GM12892 (cell line): ENCODE measurements around the gene ASTL.

Experiments
- DNase-seq: peaks from one replicate; pipeline ENCODE4 v3.0.0; 2011; ENCODE audit not compliant: insufficient read length
- FAIRE-seq: peaks from 2 replicates; lab custom pipeline; 2011; peaks lifted over from hg19 to GRCh38; lab: Jason Lieb, UNC
- POLR2A ChIP-seq: IDR thresholded peaks from 2 replicates; pipeline ENCODE4 v1.6.1; 2011; ENCODE audit warnings: low read depth, low read length, control low read depth
- POLR2AphosphoS5 ChIP-seq: IDR thresholded peaks from 2 replicates; pipeline ENCODE4 v1.6.1; 2011; ENCODE audit warnings: low read depth, low read length, control low read depth
- TAF1 ChIP-seq: IDR thresholded peaks from 2 replicates; pipeline ENCODE4 v1.6.1; 2011; ENCODE audit warnings: low read depth, mild to moderate bottlenecking, control low read depth, low read length, borderline replicate concordance

The ASTL gene

GRCh38 chr2:96150791-96151594, 12.7 kb upstream of the ASTL start:
- TF ChIP-seq TAF1 (no peak), POLR2AphosphoS5 (no peak), POLR2A (no peak)

DNA sequence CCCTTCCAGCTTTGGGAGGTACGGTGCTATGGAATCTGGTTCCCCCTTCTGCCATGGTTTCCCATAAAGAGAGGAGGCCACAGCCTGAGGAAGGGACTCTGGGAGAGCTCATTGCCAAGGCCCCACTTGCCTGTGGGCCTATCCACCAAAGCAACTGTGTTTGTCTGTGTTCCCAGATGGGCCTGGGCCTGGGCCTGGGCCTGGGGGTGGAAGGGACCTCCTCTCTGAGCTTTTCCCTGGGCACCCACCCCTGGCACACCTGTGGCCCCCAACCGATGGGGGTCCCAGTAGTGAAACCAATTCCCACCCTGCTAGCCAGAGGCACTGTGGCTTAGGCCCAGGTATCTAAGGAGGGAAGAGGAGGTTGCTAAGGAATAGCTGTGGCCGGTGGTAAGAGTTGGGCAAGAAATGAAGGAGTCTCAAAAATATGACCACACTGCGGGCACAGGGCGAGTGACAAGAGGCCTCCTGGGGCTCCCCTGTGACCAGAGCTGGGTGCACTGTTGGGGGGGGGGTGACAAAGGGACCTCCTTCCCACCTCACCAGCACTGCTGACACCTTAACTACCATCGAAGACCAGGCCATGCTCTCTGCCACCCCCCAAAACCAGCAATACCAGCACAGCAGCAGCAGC, 11.8 kb upstream of the ASTL start:
- DNase-seq, result no peak
- no peak for FAIRE-seq
- TF ChIP-seq TAF1 (no peak), POLR2A (no peak), POLR2AphosphoS5 (no peak)

More at GRCh38 chr2:96150791-96151594, 12.7 kb upstream of the ASTL start:
- DNase-seq, result no peak
- FAIRE-seq, result no peak

- TF ChIP-seq TAF1, result no peak
- peak; percentile 43; the same call in 1 of the 2 replicates for TF ChIP-seq POLR2A
- DNase-seq (peak; percentile 80), FAIRE-seq (peak; percentile 93)
Observed at GRCh38 chr2:96148410-96149217, 10.3 kb upstream of the ASTL start.

- DNase-seq, result no peak
- peak; percentile 89 for FAIRE-seq
- no peak for TF ChIP-seq POLR2AphosphoS5
- TF ChIP-seq POLR2A, result peak; percentile 6
Observed at GRCh38 chr2:96147593-96148201, 9.4 kb upstream of the ASTL start.

- no peak for TF ChIP-seq TAF1
- TF ChIP-seq POLR2AphosphoS5, result no peak
- TF ChIP-seq POLR2A, result no peak
- no peak for DNase-seq
- FAIRE-seq, result peak; percentile 94
Observed at GRCh38 chr2:96146881-96147592, 8.7 kb upstream of the ASTL start.

DNA sequence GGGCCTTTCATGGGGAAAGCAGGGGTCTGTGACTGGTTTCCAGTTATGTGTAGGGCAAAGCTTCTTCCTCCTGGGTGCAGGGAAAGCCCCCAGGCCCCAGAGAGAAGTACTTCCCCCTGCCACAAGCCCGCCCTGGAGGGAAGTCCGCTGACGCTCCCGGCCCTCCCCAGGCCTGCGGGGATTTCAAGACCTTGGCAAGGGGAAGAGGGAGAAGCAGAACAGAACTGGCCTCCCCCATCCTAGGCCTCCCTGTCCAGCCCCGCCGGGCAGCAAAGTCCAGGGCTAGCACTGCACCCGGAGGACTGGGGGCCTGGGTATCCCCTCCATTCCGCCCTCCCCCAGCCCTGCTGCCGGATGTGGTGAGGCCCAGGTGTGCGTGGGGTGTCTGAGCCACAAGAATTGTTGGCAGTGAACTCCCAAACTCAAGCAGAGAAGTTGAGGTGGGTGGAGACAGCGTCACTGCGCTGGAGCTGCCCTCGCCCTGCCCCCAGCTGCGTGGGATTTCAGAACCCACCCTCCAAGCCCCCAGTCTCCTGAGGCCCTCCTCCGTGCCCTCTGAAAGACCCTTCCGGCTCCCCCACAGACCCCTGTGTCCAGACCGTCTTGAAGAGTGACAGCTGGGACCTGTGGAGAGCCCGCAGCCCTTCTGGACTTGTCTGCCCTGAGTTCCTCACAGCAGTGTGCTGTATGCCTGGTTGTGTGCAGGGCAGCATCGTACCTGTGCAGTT, 8.0 kb upstream of the ASTL start:
- no peak for FAIRE-seq
- TF ChIP-seq POLR2A, result peak; percentile 73; the same call in 1 of the 2 replicates
- peak; percentile 17; the same call in 1 of the 2 replicates for TF ChIP-seq TAF1
- peak; percentile 80 for TF ChIP-seq POLR2AphosphoS5
- DNase-seq, result peak; percentile 87

DNA sequence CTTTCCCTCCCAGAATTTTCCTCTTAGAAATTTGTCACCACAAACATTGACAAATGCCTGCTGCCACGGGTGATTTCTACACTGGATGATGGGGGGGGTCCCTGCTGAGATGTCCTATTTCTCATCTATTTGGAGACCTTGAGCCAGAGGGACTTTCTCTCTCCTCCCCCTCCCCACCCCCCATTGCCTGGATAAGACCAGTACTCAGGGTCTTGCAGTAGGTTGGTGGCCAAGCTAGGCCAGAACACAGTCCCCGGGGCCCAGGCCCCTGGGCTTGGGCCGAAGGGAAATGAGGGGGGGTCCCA, 7.5 kb upstream of the ASTL start:
- TF ChIP-seq POLR2A, result no peak
- no peak for FAIRE-seq
- DNase-seq, result no peak

- DNase-seq, result peak; percentile 96
- peak; percentile 94 for FAIRE-seq
- TF ChIP-seq POLR2AphosphoS5 (peak; percentile 100), TAF1 (peak; percentile 93), POLR2A (peak; percentile 100)
Observed at GRCh38 chr2:96145036-96145847, 6.9 kb upstream of the ASTL start, which contains the start of gene DUSP2. Gene DUSP2 (minus strand): TSS chr2:96145440. CDS start chr2:96145354, 86 bp downstream.

DNA sequence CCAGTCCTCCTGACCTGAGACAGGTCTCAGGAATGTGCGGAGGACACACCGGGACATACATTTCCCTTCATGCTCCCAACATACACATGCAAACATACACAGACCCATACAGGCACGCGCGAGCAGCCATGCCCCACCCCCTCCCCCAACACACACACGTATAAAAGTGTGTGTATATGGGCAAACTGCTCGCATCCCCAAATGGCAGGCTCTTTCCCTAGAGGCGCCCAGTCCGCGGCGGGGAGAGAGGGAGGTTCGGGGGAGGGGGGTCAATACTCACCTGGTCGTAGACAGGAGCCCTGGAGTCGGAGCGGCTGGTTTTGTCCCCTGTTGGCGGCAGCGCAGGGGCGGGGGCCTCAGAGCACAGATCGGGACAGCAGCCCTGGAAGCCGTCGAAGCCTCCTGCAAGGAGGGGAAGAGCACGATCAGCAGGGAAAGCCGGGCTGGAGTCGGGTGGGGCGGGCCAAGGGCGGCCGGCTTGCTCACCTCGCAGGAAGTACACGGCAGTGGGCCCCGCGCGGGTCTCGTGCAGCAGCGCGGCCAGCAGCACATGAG, 6.3 kb upstream of the ASTL start:
- TF ChIP-seq POLR2AphosphoS5 (no peak), POLR2A (no peak), TAF1 (no peak)
- DNase-seq (no peak), FAIRE-seq (peak; percentile 30)
